K562 (cell line): Measurements from ENCODE around the gene NLRP6. TPM values are rescaled to one million over a fixed set of nuclear protein-coding genes. Genes with fewer than 3 reads are reported as not detected.

Experiments
- DMBX1 ChIP-seq: fragments of 250-450 bp; sonication (Bioruptor Pico); IDR thresholded peaks from 2 replicates; pipeline ENCODE4 v1.8.0; 2022; ENCODE audit warnings: inconsistent platforms, mild to moderate bottlenecking, moderate library complexity, borderline replicate concordance
- ETV1 ChIP-seq: fragments of 450-650 bp; conservative IDR thresholded peaks from 2 replicates; pipeline ENCODE4 v1.6.1; 2016; ENCODE audit warnings: missing genetic modification characterization, control low read depth, low read depth, missing compliant biosample characterization
- JUND ChIP-seq, 2 experiments: IDR thresholded peaks; 2 replicates in 1 of 2; 3 replicates in 1 of 2; pipeline ENCODE4 v1.6.1; 2011; ENCODE audit warnings: borderline replicate concordance in 2 of 2, low read depth in 2 of 2, low read length in 2 of 2, improper control_type of control experiment in 1 of 2, missing biosample characterization in 1 of 2, missing genetic modification characterization in 1 of 2, missing genetic modification reagents in 1 of 2
- MAZ ChIP-seq, 2 experiments: fragments of 450-650 bp in 1 of 2; sonication (generic) in 1 of 2; formaldehyde crosslinking; IDR thresholded peaks in 1 of 2; conservative IDR thresholded peaks in 1 of 2; 2 replicates each; pipeline versions ENCODE4 v1.4.0 to v1.5.0; 2020; ENCODE audit warnings: mild to moderate bottlenecking in 1 of 2, missing genetic modification reagents in 1 of 2
- SMARCE1 ChIP-seq: fragments of 450-650 bp; IDR thresholded peaks from 2 replicates; pipeline ENCODE4 v1.7.1; 2016; ENCODE audit warnings: mild to moderate bottlenecking
- TBP ChIP-seq: optimal IDR thresholded peaks from 2 replicates; pipeline ENCODE3; 2011; ENCODE audit warnings: low read depth, low read length, improper control_type of control experiment
- polyA plus RNA-seq, 8 experiments: library from polyadenylated mRNA; depleted of rRNA in 4 of 8; stranded (reverse) in 5 of 8; unstranded in 3 of 8; fragments of >200 nt; fragmentation: Nextera tagmentation in 2 of 8; fragmentation: Illumina TruSeq in 1 of 8; extraction: Ambion mirVana in 2 of 8; extraction: Trizol in 1 of 8; gene quantifications; 2 replicates each; pipeline versions ENCODE4 v1.2.1 to v1.2.3, GENCODE V29; 2011 to 2014; ENCODE audit warnings: inconsistent platforms in 1 of 8, missing spikeins in 1 of 8
- total RNA-seq, 7 experiments: library from RNA; depleted of rRNA in 6 of 7; stranded (reverse); fragments of >200 nt in 6 of 7; fragmentation: Illumina TruSeq in 2 of 7; extraction: Trizol in 2 of 7; gene quantifications; 2 replicates each; pipeline versions ENCODE4 v1.2.1 to v1.2.3, GENCODE V29; 2011 to 2021; ENCODE audit warnings: low replicate concordance in 1 of 7
- TF ChIP-seq, protein P1 (sequence below): fragments of 450-650 bp; IDR thresholded peaks from 2 replicates; pipeline ENCODE4 v1.6.1; 2017; ENCODE audit warnings: antibody characterized with exemption, mild to moderate bottlenecking
- TF ChIP-seq, protein P2 (sequence below), 2 experiments: fragments of 200-800 bp in 1 of 2; sonication (Bioruptor generic) in 1 of 2; sonication (generic) in 1 of 2; formaldehyde crosslinking in 1 of 2; IDR thresholded peaks in 1 of 2; conservative IDR thresholded peaks in 1 of 2; 2 replicates each; pipeline versions ENCODE4 v1.5.0 to v1.6.1; 2016 to 2020; ENCODE audit warnings: missing compliant biosample characterization in 1 of 2, missing genetic modification characterization in 1 of 2, missing genetic modification reagents in 1 of 2
- TF ChIP-seq, protein P3 (sequence below), 3 experiments: fragments of 200-800 bp in 1 of 3; fragments of 250-450 bp in 1 of 3; fragments of 450-650 bp in 1 of 3; sonication (Bioruptor Pico) in 1 of 3; sonication (Bioruptor generic) in 1 of 3; formaldehyde crosslinking in 1 of 3; IDR thresholded peaks; 2 replicates each; pipeline versions ENCODE4 v1.6.1 to v1.8.0; 2016 to 2022; ENCODE audit warnings: mild to moderate bottlenecking in 2 of 3, missing genetic modification characterization in 2 of 3, missing compliant biosample characterization in 1 of 3, moderate library complexity in 1 of 3
- TF ChIP-seq, protein P4 (sequence below): sonication (generic); formaldehyde crosslinking; IDR thresholded peaks from 2 replicates; pipeline ENCODE4 v1.8.1; 2023; ENCODE audit warnings: missing genetic modification reagents, mild to moderate bottlenecking, borderline replicate concordance

NLRP6 gene
- total and polyA plus RNA-seq, 9 of the 15 experiments (the other 6 are each of a cell fraction or from before 2014, with no cell fraction given) = 0.03 to 0.18 (median 0.15) TPM; not detected in 5

DNA sequence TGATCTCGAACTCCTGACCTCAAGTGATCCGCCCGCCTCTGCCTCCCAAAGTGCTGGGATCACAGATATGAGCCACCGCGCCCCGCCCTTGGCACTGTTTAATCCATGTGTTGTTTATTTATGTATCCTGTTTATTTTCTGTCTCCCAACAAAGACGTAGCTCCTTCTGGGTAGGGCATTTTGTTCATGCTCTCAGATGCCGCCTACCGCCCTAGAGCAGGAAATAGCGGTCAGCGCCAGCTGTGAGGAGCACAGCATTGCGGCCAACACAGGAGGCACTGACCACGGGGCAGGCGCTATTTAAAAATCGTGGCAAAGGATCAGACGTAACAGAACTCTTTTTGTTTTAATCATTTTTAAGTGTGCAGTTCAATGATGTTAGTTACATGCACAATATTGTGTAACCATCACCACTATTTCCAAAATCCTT lies 9.5 kb upstream of the NLRP6 start (continued):
- TF ChIP-seq DMBX1 (CRISPR knock-in tag) (peak; percentile 44; the same call in 1 of the 2 replicates), TBP (peak; percentile 32), MAZ (CRISPR knock-in tag; conservative IDR thresholded peaks at IDR 0.05 in 1 of 2, IDR thresholded peaks at IDR 0.05 in 1 of 2) (peak in 1 of 2 experiments; percentile 20; a peak in 1 of 4 replicates), SMARCE1 (0 out of 2 replicates have a peak, but pooled peaks have one; percentile 35), ETV1 (peak; percentile 79), JUND (IDR thresholded peaks at IDR 0.05; ENCODE audit: borderline replicate concordance, low read depth, low read length) (peak; percentile 19; the same call in 1 of the 2 replicates), JUND (tag; IDR thresholded peaks at IDR 0.05; ENCODE audit: borderline replicate concordance, low read depth, low read length) (peak; percentile 44; the same call in 1 of the 3 replicates)
- TF ChIP-seq, protein P1, sequence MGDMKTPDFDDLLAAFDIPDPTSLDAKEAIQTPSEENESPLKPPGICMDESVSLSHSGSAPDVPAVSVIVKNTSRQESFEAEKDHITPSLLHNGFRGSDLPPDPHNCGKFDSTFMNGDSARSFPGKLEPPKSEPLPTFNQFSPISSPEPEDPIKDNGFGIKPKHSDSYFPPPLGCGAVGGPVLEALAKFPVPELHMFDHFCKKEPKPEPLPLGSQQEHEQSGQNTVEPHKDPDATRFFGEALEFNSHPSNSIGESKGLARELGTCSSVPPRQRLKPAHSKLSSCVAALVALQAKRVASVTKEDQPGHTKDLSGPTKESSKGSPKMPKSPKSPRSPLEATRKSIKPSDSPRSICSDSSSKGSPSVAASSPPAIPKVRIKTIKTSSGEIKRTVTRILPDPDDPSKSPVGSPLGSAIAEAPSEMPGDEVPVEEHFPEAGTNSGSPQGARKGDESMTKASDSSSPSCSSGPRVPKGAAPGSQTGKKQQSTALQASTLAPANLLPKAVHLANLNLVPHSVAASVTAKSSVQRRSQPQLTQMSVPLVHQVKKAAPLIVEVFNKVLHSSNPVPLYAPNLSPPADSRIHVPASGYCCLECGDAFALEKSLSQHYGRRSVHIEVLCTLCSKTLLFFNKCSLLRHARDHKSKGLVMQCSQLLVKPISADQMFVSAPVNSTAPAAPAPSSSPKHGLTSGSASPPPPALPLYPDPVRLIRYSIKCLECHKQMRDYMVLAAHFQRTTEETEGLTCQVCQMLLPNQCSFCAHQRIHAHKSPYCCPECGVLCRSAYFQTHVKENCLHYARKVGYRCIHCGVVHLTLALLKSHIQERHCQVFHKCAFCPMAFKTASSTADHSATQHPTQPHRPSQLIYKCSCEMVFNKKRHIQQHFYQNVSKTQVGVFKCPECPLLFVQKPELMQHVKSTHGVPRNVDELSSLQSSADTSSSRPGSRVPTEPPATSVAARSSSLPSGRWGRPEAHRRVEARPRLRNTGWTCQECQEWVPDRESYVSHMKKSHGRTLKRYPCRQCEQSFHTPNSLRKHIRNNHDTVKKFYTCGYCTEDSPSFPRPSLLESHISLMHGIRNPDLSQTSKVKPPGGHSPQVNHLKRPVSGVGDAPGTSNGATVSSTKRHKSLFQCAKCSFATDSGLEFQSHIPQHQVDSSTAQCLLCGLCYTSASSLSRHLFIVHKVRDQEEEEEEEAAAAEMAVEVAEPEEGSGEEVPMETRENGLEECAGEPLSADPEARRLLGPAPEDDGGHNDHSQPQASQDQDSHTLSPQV = peak; percentile 84
- TF ChIP-seq, protein P2, sequence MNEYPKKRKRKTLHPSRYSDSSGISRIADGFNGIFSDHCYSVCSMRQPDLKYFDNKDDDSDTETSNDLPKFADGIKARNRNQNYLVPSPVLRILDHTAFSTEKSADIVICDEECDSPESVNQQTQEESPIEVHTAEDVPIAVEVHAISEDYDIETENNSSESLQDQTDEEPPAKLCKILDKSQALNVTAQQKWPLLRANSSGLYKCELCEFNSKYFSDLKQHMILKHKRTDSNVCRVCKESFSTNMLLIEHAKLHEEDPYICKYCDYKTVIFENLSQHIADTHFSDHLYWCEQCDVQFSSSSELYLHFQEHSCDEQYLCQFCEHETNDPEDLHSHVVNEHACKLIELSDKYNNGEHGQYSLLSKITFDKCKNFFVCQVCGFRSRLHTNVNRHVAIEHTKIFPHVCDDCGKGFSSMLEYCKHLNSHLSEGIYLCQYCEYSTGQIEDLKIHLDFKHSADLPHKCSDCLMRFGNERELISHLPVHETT (CRISPR knock-in tag; conservative IDR thresholded peaks at IDR 0.05 in 1 of 2, IDR thresholded peaks at IDR 0.05 in 1 of 2) = 0 out of 4 replicates have a peak, but pooled peaks of 1 of the 2 experiments have one; percentile 9
- TF ChIP-seq, protein P3, sequence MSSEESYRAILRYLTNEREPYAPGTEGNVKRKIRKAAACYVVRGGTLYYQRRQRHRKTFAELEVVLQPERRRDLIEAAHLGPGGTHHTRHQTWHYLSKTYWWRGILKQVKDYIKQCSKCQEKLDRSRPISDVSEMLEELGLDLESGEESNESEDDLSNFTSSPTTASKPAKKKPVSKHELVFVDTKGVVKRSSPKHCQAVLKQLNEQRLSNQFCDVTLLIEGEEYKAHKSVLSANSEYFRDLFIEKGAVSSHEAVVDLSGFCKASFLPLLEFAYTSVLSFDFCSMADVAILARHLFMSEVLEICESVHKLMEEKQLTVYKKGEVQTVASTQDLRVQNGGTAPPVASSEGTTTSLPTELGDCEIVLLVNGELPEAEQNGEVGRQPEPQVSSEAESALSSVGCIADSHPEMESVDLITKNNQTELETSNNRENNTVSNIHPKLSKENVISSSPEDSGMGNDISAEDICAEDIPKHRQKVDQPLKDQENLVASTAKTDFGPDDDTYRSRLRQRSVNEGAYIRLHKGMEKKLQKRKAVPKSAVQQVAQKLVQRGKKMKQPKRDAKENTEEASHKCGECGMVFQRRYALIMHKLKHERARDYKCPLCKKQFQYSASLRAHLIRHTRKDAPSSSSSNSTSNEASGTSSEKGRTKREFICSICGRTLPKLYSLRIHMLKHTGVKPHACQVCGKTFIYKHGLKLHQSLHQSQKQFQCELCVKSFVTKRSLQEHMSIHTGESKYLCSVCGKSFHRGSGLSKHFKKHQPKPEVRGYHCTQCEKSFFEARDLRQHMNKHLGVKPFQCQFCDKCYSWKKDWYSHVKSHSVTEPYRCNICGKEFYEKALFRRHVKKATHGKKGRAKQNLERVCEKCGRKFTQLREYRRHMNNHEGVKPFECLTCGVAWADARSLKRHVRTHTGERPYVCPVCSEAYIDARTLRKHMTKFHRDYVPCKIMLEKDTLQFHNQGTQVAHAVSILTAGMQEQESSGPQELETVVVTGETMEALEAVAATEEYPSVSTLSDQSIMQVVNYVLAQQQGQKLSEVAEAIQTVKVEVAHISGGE (CRISPR knock-in tag; IDR thresholded peaks at IDR 0.05) = peak in 1 of 3 experiments; percentile 48; a peak in 1 of 6 replicates
- TF ChIP-seq, protein P4, sequence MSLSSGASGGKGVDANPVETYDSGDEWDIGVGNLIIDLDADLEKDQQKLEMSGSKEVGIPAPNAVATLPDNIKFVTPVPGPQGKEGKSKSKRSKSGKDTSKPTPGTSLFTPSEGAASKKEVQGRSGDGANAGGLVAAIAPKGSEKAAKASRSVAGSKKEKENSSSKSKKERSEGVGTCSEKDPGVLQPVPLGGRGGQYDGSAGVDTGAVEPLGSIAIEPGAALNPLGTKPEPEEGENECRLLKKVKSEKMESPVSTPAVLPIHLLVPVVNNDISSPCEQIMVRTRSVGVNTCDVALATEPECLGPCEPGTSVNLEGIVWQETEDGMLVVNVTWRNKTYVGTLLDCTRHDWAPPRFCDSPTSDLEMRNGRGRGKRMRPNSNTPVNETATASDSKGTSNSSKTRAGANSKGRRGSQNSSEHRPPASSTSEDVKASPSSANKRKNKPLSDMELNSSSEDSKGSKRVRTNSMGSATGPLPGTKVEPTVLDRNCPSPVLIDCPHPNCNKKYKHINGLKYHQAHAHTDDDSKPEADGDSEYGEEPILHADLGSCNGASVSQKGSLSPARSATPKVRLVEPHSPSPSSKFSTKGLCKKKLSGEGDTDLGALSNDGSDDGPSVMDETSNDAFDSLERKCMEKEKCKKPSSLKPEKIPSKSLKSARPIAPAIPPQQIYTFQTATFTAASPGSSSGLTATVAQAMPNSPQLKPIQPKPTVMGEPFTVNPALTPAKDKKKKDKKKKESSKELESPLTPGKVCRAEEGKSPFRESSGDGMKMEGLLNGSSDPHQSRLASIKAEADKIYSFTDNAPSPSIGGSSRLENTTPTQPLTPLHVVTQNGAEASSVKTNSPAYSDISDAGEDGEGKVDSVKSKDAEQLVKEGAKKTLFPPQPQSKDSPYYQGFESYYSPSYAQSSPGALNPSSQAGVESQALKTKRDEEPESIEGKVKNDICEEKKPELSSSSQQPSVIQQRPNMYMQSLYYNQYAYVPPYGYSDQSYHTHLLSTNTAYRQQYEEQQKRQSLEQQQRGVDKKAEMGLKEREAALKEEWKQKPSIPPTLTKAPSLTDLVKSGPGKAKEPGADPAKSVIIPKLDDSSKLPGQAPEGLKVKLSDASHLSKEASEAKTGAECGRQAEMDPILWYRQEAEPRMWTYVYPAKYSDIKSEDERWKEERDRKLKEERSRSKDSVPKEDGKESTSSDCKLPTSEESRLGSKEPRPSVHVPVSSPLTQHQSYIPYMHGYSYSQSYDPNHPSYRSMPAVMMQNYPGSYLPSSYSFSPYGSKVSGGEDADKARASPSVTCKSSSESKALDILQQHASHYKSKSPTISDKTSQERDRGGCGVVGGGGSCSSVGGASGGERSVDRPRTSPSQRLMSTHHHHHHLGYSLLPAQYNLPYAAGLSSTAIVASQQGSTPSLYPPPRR = 0 out of 2 replicates have a peak, but pooled peaks have one; percentile 15
